T-helper 1 cell (primary cell): Measurements from ENCODE around the gene SEMA5A.

Experiments
- DNase-seq, 5 donors: peaks; one replicate each; pipeline ENCODE4 v3.0.0-alpha.2; 2012 to 2020

The SEMA5A gene

DNA sequence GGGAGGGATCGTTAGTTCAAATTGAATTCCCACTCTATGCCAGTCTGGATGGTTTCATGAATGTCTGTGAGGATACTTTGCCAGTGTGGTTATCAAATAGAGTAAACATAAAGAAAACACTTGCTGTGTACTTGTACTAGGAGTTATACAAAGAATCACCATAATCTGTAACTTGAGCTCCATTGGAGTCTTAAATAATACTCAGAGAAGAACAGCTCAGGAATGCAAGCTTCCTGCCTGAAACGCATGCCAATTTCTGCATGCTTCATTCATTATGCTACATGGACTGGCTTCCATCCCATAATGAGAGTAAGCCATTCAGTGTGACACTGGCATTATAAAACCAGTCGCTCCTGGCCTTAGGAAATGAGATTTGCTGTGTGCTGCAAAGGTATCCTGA is 351.4 kb downstream of the SEMA5A start:
- no peak for DNase-seq

DNA sequence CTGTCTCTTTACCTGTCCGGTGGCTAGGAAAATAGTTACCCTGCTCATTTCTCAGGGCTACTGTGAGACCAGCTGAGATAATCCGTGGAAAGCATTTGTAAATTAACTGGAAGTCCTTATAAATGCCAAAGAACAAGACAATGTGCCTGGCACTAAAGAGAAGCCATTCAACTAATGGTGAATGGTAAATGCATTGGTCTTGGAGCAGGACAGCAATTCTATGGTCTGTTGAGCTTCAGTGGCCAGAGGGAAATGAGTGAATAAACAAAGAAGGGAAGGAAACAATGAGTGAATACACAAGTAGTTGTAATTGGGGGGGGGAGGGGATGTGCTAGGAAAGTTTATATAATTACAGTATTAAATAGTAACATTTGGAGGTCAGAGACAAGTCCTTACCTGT is 353.6 kb downstream of the SEMA5A start:
- no peak for DNase-seq

DNA sequence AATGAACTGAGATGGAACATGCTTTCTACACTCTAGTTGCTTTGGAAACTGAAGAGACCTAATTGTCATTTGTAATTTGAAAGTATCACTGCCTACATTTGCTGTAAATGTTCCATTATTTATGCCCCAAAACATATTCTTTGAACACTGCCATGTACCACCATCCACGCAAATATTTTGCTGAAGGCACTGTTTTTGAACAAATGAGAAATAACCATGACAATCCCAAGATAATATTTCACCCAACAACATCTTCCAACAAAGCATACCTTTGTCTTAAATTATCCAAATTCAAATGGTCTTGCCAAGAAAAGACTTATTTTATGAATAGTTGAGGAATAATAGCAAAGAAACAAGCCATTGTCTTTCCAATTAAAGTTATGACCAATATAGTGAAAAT is 356.2 kb downstream of the SEMA5A start:
- DNase-seq: no peak

DNA sequence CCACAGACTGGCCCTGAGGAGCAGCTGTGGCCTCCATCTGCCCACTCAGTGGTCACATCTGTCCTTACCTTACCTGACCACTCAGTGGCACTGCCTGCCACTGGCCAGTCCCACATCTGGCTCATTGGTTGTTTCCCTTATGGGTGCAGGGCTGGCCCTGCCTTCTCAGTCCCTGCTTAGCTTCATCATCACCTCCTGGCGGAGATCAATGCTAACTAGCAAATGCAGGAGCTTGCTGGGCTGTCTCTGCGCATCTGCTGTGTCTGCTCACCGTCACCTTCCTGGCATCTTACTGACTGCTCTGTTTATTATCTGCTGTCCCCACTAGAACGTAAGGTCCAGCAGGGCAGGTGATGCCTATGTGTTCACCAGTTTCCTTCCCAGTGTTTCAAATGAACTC is 356.9 kb downstream of the SEMA5A start:
- DNase-seq: no peak

DNA sequence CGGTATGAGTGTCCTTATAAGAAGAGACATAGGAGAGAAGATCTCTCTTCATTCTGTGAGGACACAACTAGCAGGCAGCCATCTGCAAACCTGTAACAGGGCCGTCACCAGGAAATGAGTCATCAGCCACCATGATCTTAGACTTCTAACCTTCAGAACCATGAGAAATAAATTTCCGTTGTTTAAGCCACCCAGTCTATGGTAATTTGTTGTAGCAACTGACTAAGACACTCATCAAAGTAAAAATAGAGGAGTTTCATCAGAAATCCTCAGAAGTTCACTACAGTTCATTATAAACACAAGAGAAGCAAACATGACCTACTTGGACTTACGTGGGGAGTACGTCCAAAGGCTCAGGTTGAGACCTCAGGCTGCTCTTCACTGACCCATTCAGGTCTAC is 357.7 kb downstream of the SEMA5A start:
- DNase-seq: peak in 1 of 5 donors; percentile 4

DNA sequence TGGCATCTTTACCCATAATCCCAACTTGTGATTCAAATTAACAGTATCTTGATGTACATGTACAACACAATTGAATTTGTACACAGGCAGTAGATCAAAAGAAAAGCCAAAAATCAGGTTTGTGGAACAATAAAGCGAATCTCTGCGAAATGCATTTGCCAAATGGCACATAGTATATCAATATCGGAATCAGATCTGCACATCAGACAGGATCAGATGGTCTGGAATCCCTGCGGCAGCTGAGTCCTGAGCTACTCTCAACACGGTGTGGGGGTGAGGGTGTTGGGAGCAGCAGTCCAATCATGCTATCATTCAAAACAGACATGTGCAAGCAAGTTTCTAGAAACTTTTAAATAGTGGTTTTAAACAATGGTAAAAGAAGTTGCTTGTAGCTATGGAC is 358.3 kb downstream of the SEMA5A start:
- DNase-seq: no peak

DNA sequence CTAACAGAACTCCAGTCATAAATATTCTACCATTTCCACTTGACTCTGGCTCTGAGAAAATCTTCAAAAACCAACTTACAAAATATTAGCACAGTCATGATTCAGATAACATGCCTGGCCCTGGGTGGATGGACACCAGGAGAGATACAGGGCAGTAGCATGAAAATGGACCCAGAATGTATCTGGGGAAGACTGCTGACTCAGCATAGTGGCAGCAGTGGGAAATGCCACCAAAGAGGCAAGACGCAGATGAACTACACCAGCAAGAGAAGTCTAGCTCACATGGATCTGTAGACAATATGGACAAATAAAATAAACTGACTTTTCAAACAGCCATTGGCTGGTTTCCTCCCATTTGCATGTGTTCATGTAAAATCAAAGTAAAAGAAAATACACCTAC is 359.8 kb downstream of the SEMA5A start:
- DNase-seq: no peak

DNA sequence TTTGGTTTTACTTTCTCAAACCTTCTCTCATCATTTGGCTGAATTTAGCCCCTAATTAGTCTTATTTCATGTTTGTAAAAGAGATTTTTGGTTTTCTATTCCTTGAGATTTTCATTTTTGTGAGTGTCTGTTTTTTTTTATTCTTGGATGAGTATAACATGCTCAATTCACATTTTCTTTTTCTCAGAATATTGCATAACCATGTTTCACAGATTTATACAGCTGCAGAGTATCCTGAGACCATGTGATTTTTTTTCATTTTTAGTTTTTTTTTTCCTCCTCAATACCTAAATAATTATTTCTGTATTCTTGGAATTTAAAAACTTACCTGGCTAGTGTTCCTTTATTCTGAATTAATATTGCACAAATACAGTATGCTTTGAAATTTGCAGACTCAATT is 361.9 kb downstream of the SEMA5A start:
- DNase-seq: no peak

DNA sequence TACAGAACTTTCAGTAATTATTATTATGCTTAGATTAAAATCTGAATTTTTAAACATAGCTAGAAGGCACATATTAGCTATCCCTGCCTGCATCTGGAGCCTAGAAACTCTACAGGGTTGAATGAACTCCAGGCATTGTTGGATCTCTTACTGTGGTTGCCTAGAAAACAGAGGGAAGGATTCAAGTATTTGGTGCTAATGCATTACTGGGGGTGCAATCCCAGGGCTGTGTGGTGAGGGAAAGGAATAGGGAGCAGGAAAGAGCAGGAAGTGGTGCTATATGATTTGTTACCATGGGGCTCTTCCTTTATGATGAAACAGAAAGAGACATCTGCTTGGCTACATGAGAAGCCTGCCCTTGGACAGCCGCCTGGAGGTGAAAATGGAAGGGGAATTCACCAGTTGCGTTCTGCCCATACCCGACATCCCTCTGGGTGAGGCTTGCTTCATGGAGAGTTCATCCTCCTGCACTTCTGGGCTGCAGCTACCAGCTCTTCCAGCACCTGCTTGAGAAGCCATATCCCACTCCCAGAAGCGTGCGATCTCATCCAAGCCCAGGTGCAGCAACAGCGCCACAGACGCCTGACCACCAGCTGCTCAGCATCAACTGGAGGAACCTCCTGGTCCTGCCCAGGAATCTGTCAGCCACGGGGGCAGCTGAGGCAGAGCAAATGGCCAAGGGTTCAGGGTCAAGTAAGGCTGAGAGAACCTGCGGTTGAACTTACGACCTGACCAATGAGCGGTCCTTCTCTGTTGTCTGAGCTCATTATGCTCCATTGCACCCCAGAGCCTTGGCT is 362.8 kb downstream of the SEMA5A start:
- no peak for DNase-seq

DNA sequence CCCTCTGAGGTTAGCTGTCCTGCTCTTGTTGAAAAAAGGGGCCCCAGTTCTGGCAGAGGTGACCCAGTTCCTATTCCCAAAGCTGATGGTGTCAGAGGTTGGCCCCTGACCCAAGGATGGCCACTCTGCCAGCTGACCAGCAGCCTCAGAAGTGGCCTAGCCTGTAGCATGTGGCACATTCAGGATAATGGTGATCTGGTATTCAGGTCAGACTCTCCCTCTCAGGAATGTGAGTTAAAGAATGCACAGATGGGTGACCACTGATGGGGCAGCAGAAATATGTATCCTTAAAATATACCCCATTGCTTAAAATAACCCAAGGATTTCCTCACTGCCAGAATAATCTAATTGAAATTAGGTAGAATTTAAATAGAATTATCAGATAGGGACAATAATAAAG is 369.2 kb downstream of the SEMA5A start:
- DNase-seq: no peak

DNA sequence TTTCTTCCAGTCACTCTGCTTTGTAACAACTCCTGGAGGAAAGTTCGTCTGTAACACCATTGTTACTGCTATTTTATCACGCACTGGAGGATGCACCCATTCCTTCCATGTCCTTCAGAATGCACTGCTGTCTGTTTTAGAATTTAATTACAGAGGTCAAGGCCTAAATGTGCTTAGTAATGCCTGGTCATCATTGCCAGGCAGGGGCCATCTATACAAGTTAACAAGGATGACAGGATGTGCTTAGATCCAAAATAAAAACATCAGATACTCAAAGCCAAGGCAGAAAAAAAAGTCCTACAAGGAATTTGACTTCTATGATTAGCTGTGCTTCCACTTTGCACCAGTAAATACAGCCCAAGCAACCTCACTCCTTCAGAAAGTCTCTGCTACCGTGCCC is 371.4 kb downstream of the SEMA5A start:
- DNase-seq: no peak

DNA sequence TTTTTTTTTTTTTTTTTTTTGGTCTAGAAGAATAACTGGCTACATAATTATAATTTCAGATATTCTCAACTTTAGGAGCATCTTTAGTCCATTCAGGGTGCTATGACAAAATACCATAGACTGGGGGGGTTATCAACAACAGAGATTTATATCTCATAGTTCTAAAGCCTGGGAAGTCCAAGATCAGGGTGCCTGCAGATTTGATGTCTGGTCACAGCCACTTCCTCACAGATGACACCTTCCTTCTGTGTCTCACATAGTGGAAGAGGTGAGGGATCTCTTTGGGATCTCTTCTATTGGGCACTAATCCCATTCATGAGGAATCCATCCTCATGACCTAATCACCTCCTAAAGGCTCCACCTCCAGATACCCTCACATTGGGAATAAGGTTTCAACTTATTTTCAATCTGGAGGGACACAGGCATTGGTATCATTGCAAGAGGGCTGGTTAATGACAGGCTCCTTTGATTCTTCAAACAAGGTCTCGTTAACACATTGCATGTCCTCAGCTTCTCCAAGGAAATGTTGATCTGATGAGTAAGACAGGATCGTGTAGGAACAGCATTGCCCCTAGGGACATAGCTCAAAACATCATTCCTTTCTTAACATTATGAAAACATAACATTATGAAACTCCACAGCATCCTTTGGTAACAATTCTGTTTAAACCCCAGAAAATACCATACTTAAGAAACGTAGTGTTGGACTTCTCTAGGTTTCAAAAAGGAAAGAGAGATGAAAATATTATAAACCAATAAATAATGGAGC is 372.4 kb downstream of the SEMA5A start:
- DNase-seq: no peak

DNA sequence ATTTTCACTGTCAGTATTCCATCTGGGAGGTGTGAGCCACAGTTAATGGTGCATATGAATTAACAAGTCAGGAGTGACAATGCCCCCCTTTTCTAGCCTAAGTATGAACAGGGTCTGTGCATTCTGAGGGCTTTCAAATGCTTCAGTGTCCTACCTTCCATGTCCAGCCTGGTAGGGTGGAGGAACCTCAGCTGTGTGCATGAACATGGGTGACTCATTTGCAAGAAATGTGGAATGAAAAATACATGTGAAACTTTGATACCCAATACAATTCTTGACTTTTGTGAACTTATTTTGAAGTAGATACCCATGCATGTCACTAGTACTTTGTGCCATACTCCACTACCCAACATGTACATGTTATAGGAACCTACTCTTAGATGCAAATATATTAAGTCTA is 375.8 kb downstream of the SEMA5A start:
- DNase-seq: no peak

DNA sequence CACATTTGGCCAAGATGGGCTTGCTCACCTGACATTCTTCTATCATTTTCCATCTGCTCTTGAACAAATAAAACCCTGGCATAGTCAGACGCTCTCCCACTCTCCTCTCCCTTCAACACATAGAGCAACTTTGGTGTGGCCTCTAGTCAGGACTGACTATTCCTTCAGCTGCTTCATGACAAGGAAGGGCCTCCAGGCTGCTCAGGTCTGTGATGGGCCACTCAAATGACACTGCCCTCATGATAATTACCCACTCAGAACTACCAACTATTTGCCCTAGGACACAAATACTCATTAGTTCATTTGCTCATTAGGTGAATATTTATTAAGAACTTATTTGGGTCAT is 376.3 kb downstream of the SEMA5A start:
- no peak for DNase-seq

DNA sequence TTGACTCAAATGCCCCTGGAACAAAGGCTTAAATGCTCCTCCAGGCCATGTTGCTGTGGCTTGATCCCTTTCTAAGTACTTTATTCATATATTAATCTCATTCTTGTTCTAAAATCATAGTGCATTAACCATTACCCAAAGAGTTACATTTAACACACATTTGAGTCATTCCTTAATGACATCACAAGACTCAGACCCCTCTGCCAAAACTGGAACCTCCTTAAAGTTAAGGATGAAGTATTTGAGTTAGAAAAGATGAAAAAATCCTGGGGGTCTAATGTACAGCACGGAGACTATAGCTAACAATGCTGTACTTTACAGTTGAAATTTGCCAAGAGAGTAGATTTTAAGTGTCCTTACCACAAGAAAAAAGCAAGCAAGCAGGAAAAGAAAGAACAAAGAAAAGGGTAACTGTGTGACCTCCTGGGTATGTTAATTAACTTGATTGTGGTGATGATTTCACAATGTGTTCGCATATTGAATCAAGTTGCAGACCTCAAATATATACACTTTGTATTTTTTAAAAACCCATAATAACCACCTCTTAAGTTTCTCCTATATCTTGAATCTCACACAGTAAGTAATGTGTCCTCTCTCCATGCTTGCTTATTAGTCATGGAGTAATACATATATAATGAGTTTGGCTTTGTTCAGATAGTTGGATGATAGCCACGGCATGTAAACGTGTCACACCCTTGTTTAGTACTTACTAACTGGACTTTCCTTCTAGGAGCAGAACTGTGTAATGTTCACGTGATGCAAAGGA is 376.9 kb downstream of the SEMA5A start:
- no peak for DNase-seq

DNA sequence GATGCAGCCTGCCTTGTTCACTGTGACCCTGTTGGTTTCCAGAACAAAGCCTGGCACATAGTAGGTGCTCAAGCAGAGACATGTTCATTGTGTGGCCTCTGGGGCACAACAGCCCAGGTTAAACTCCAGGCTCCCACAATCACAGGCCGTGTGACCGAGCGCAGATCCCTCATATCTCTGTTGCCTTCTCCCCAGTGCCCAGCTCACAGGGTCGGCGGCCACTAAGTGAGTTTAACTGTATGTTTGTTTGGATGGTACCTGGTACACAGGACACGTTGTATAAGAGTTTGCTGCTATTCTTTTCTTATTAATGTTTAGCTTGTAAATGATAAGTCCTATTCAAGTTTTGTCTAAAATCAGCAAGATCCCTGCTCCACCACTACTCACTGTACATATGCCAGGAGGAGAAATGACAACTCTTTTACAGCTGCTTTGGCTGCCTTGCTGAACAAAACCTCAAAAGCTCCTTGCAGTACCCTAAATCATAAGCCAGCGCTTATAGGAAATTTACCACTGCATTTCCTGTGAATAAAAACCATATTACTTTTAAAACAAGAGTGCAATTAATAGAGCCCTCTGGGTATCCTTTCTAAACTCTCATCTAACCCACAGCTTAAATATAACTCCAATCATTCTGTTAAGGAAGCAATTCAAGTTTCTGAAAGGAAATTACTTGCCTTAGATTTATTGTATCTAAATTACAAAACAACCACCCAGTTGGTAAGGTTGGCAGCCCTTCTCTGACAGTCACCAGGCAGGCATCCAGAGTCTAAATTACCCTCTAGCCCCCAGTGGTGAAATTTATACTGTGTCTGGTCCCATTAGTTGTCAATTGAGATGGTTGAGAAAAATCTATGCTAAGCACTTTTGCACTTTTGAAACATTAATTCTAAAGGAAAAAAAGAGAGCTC is 379.4 kb downstream of the SEMA5A start:
- DNase-seq: no peak

DNA sequence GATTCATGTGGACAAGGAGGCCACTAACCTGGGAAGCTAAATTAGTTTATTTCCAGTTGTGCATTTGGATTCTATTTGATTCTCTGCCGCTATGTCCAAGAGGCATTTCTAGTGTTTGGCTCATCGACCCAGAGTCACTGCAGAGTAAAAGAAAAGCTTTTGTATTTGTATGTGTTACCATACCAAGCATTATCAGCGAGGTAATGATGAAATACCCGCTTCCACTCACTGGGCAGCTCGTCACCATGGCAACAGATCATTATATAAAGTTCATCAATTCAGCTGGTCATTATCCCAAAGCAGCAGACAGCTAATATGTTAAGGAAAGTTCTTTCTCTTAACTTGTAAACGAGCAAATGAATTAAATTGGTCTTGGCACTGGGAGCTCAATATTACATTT is 380.3 kb downstream of the SEMA5A start:
- DNase-seq: no peak

DNA sequence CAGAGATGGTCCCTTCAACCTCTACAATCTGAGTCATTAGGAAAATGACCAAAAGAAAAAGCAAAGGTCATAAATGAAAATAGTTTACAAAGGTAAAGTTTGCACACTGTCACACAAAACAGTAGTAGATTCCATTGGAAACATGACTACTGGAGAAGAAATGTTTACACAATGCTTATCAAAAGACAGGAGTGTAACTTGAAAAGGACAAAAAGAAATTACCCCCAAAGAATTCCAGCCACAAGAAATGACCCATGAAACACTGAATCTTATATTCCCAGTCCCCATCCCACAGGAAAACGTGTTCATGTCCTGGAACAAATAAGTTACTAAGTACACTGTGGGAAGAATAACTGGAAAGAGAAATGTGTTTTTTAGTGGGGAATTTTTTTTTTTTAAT is 385.1 kb downstream of the SEMA5A start:
- no peak for DNase-seq

DNA sequence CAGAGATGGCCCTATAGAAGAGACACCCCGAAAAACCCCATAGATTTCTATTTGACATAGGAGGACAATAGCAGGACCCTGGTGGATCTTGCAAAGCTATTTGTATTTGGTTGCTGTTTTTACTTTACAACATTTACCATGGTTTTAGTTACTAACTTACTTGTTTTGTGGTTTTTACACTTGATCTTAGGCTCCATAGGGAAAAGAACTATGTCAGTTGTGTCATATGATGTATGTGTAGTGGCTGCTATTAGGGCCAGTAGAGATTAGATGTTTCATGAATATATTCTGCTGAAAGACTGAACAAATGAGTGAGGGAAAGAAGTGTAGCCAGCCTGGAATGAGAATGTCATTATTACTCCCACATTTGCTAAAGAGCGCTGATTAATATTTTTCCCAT is 388.1 kb downstream of the SEMA5A start:
- DNase-seq: no peak

DNA sequence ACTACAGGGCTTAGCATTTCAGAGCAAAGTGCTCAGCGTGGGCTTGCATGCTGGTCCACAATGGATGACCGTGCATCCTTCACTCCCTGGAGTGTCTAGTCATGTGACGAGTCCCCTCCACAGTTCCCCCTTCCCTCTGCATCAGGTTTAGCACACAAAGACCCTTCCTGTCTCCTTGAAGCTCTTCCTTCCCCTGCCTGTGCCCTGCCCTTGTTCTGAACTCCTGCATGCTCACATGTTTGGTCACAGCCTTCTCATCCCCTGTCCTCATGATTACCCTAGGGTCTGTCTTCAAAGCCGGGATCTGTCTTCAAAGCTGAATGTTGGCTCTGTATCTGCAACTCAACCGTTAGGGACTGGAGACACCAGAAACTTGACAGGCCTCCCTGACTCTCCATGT is 388.9 kb downstream of the SEMA5A start:
- DNase-seq: no peak

DNA sequence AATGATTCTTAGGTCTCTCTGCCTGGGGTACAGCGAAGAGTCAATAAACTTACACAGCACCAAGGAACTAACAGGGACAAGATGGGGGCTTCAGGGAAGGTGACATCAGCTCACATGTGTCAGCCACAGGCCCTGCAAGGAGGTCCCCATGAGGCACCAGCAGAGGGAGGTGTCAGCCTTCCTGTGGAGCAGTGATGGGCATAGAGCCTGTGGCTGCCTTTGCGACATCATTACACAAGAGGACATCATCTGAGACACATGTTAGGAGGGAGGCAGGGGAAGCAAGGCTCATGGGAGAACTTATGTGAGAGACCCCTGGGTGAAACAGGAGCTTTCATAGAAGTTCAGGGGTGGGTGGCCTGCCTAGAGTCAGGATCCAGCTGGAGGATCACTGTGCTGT is 389.6 kb downstream of the SEMA5A start:
- no peak for DNase-seq

DNA sequence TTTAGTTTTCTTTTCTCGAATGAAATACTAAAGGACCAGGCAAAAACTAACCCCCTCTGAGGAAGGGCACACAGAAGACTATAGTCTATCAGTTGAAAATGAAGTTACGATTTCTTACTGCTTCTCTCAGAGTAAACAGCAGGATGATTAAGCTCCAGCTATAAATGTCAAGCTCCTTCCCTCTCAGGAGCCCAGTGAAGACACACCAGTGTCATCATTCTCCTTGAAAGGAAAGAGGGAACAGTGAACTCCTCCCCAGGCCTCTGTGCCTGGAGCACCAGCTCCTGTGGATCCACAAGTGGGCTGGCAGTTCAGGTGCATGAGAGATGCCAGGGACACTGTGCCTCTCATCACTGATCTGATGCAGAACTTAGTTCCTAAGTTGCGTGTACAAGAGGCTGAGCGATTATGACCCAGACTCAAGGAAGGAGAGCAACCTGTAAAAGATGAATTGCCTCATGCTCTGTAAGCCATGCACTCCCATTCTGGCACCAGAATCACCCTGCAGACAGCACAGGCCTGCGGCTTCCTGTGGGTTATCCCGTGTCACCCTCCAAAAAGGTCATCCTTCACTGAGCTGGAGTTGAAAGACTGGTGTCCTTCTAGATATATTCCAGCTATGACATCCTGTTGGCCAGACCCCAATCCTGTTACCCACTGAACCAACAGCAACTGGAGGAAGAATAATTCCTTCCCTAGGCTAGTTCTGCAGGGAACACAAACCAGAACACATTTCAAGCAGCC is 394.0 kb downstream of the SEMA5A start:
- DNase-seq: no peak
